K562 (cell line): ENCODE measurements around the gene GNAZ.
A peak's percentile ranks its signal among the peaks of the same experiment; 100 is the strongest.

ENCODE experiments used
- ETS2 ChIP-seq: IDR thresholded peaks from 2 replicates; pipeline ENCODE4 v1.6.1; 2016; ENCODE audit warnings: borderline replicate concordance, missing genetic modification characterization, mild to moderate bottlenecking, moderate library complexity, missing compliant biosample characterization; ENCODE audit not compliant: poor library complexity, severe bottlenecking
- JUN ChIP-seq, 2 experiments: sonication (generic) in 1 of 2; formaldehyde crosslinking in 1 of 2; IDR thresholded peaks; 2 replicates each; pipeline versions ENCODE4 v1.6.1 to v1.8.0; 2012 to 2022; ENCODE audit warnings: borderline replicate concordance in 2 of 2, mild to moderate bottlenecking in 2 of 2, improper control_type of control experiment in 1 of 2, low read depth in 1 of 2, low read length in 1 of 2, missing genetic modification reagents in 1 of 2
- KHSRP ChIP-seq: fragments of 450-650 bp; IDR thresholded peaks from 2 replicates; pipeline ENCODE4 v1.6.1; 2017
- NFYB ChIP-seq: IDR thresholded peaks from 2 replicates; pipeline ENCODE4 v1.6.1; 2011; ENCODE audit warnings: mild to moderate bottlenecking, moderate library complexity; ENCODE audit not compliant: insufficient read length; ENCODE audit errors: extremely low read depth
- POLR2A ChIP-seq: fragments of 450-650 bp; conservative IDR thresholded peaks from 2 replicates; pipeline ENCODE4 v1.6.1; 2016
- SIN3A ChIP-seq, 2 experiments: fragments of 150-350 bp in 1 of 2; IDR thresholded peaks; 2 replicates each; pipeline ENCODE4 v1.6.1; 2011 to 2016; ENCODE audit warnings: borderline replicate concordance in 2 of 2, low read depth in 2 of 2, low read length in 2 of 2, mild to moderate bottlenecking in 2 of 2, moderate library complexity in 2 of 2; ENCODE audit not compliant: control insufficient read depth in 1 of 2
- YY1 ChIP-seq, 3 experiments: IDR thresholded peaks; 2 replicates each; pipeline ENCODE4 v1.6.1; 2011; ENCODE audit warnings: low read length in 2 of 3, mild to moderate bottlenecking in 2 of 3, moderate library complexity in 2 of 3, borderline replicate concordance in 1 of 3, control low read depth in 1 of 3, low read depth in 1 of 3; ENCODE audit not compliant: insufficient read depth in 3 of 3, insufficient replicate concordance in 2 of 3, control insufficient read depth in 1 of 3, insufficient read length in 1 of 3; ENCODE audit errors: extremely low read depth in 1 of 3
- ZNF766 ChIP-seq: fragments of 200-800 bp; sonication (Bioruptor generic); conservative IDR thresholded peaks from 2 replicates; pipeline ENCODE4 v1.6.1; 2016; ENCODE audit warnings: missing genetic modification characterization, missing compliant biosample characterization
- TF ChIP-seq, protein P1 (sequence below), 3 experiments: IDR thresholded peaks in 2 of 3; conservative IDR thresholded peaks in 1 of 3; 2 replicates each; pipeline ENCODE4 v1.5.1; 2011 to 2012; ENCODE audit warnings: low read length in 3 of 3, mild to moderate bottlenecking in 3 of 3, control low read depth in 2 of 3, improper control_type of control experiment in 1 of 3, inconsistent platforms in 1 of 3, low read depth in 1 of 3, mixed read lengths in 1 of 3, moderate library complexity in 1 of 3; ENCODE audit not compliant: insufficient read depth in 2 of 3
- TF ChIP-seq, protein P2 (sequence below), 2 experiments: fragments of 450-650 bp; formaldehyde crosslinking in 1 of 2; IDR thresholded peaks; 2 replicates each; pipeline versions ENCODE4 v1.4.0 to v1.6.1; 2014 to 2020; ENCODE audit warnings: mild to moderate bottlenecking in 2 of 2, borderline replicate concordance in 1 of 2, low read depth in 1 of 2
- TF ChIP-seq, protein P3 (sequence below): sonication (generic); formaldehyde crosslinking; IDR thresholded peaks from 2 replicates; pipeline ENCODE4 v1.8.0; 2022; ENCODE audit warnings: mild to moderate bottlenecking, missing genetic modification reagents

DNA sequence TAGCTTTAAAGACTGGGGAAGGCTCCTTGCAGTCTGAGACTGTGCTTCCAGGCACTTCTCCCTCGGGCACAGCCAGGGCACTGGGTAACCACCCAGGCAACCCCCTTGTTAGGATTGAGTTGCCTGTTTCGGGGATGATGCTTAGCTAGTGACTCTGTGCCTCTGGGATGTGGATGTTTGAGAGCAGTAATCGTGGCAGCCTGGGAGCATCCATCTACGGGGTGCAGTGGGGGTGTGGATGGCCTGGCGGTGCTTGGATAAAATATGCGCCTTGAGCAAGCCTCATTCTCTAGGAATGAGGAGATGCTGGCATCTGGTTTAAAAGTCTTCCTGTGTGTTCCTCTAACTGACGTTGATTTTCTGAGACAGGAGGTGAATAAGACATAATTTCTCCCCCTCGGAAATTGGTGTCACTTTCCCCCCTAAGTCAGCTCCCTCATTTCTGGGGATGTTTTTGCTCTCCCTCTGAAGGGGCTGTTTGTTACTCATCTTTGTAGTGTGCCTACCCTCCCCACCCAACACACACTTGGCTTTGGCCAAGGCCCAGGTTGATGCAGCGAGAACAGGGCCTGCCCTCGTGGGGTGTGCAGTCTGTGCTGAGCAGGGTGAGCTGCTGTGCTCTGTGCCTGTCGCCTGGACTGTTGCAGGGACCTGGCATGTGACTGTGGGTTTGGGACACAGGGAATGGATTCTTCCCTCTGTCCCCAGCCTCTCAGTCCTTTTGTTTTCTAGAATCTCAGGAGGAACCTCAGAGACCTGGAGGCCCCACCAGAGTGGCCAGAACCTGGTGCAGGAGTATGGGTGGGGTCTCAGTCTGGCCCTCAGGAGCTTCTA is 2.0 kb downstream of the GNAZ start:
- TF ChIP-seq, protein P1, sequence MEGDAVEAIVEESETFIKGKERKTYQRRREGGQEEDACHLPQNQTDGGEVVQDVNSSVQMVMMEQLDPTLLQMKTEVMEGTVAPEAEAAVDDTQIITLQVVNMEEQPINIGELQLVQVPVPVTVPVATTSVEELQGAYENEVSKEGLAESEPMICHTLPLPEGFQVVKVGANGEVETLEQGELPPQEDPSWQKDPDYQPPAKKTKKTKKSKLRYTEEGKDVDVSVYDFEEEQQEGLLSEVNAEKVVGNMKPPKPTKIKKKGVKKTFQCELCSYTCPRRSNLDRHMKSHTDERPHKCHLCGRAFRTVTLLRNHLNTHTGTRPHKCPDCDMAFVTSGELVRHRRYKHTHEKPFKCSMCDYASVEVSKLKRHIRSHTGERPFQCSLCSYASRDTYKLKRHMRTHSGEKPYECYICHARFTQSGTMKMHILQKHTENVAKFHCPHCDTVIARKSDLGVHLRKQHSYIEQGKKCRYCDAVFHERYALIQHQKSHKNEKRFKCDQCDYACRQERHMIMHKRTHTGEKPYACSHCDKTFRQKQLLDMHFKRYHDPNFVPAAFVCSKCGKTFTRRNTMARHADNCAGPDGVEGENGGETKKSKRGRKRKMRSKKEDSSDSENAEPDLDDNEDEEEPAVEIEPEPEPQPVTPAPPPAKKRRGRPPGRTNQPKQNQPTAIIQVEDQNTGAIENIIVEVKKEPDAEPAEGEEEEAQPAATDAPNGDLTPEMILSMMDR (IDR thresholded peaks at IDR 0.05 in 2 of 3, conservative IDR thresholded peaks at IDR 0.05 in 1 of 3; ENCODE audit: insufficient read depth in 2 of 3, low read depth in 1 of 3, low read length in 3 of 3), result no peak
- TF ChIP-seq, protein P2, sequence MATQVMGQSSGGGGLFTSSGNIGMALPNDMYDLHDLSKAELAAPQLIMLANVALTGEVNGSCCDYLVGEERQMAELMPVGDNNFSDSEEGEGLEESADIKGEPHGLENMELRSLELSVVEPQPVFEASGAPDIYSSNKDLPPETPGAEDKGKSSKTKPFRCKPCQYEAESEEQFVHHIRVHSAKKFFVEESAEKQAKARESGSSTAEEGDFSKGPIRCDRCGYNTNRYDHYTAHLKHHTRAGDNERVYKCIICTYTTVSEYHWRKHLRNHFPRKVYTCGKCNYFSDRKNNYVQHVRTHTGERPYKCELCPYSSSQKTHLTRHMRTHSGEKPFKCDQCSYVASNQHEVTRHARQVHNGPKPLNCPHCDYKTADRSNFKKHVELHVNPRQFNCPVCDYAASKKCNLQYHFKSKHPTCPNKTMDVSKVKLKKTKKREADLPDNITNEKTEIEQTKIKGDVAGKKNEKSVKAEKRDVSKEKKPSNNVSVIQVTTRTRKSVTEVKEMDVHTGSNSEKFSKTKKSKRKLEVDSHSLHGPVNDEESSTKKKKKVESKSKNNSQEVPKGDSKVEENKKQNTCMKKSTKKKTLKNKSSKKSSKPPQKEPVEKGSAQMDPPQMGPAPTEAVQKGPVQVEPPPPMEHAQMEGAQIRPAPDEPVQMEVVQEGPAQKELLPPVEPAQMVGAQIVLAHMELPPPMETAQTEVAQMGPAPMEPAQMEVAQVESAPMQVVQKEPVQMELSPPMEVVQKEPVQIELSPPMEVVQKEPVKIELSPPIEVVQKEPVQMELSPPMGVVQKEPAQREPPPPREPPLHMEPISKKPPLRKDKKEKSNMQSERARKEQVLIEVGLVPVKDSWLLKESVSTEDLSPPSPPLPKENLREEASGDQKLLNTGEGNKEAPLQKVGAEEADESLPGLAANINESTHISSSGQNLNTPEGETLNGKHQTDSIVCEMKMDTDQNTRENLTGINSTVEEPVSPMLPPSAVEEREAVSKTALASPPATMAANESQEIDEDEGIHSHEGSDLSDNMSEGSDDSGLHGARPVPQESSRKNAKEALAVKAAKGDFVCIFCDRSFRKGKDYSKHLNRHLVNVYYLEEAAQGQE (IDR thresholded peaks at IDR 0.05; ENCODE audit: borderline replicate concordance), result no peak
- TF ChIP-seq, protein P2 (CRISPR knock-in tag; IDR thresholded peaks at IDR 0.05; ENCODE audit: low read depth), result no peak
- no peak for TF ChIP-seq ETS2
- no peak for TF ChIP-seq KHSRP
- TF ChIP-seq, protein P3, sequence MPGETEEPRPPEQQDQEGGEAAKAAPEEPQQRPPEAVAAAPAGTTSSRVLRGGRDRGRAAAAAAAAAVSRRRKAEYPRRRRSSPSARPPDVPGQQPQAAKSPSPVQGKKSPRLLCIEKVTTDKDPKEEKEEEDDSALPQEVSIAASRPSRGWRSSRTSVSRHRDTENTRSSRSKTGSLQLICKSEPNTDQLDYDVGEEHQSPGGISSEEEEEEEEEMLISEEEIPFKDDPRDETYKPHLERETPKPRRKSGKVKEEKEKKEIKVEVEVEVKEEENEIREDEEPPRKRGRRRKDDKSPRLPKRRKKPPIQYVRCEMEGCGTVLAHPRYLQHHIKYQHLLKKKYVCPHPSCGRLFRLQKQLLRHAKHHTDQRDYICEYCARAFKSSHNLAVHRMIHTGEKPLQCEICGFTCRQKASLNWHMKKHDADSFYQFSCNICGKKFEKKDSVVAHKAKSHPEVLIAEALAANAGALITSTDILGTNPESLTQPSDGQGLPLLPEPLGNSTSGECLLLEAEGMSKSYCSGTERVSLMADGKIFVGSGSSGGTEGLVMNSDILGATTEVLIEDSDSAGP (CRISPR knock-in tag), result no peak
- TF ChIP-seq ZNF766 (CRISPR knock-in tag), result no peak
- TF ChIP-seq SIN3A (IDR thresholded peaks at IDR 0.05; ENCODE audit: borderline replicate concordance in 2 of 2, control insufficient read depth in 1 of 2, low read depth in 2 of 2, low read length in 2 of 2), result peak in 1 of 2 experiments; percentile 44; a peak in 1 of 4 replicates
- no peak for TF ChIP-seq POLR2A
- TF ChIP-seq JUN (IDR thresholded peaks at IDR 0.05; ENCODE audit: borderline replicate concordance, low read depth, low read length), result no peak
- TF ChIP-seq JUN (CRISPR knock-in tag; IDR thresholded peaks at IDR 0.05; ENCODE audit: borderline replicate concordance), result no peak
- TF ChIP-seq NFYB, result no peak
- no peak for TF ChIP-seq YY1 (IDR thresholded peaks at IDR 0.05; ENCODE audit: borderline replicate concordance in 1 of 3, control insufficient read depth in 1 of 3, extremely low read depth in 1 of 3, insufficient read depth in 3 of 3, insufficient read length in 1 of 3, insufficient replicate concordance in 2 of 3, low read depth in 1 of 3, low read length in 2 of 3)
